ENCODE results near the gene PARD6G. TPM values are rescaled to one million over a fixed set of nuclear protein-coding genes. Genes with fewer than 3 reads are reported as not detected.
"Not testable (repeated sequence)": the region's sequence is repeated elsewhere in the genome, so short reads cannot be mapped to it uniquely, and the experiment has no call there.

The PARD6G gene
- total RNA-seq, 1 donor from 2014 or later, result 4.1 TPM

DNA sequence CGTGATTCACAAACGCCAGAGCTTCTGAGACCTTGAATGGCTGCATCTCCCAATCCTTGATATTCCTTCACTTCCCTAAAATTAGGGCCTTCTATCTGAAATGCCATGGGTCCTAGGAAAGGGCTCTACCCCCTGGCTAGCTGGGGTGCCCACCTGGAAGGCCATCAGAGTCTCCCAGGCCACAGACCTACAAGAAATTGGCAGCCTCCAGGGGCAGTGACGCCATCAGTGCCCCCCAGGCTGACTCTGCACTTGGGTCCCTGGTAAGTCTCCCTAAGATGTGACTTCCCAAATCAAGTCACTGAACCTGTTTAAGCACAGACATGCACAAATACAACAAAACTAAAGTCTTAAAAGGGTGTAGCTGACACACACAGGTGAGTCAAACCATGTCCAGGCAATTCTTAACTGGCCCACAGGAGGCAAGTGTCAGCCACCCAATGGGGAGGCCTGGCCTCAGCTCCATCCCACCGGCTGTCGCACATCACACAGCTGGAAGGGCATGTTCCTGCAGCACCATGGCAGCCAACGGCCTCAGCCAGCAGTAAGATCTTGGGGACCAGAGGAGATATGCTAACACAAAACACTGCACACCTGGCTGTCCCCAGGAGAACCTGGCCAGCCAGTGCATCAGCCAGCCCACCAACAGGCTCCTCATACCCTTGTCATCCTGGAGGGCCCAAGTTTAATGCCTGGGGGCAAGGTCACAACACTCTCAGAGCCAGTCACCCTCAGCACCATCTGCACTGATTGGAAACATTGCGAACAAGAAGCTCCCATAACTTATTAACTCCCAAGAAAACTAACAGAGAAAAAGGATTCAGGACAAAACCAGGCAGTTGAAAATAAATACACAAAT lies 5.2 kb downstream of the PARD6G start:
- DNase-seq (ENCODE audit: low spot score), result no peak

DNA sequence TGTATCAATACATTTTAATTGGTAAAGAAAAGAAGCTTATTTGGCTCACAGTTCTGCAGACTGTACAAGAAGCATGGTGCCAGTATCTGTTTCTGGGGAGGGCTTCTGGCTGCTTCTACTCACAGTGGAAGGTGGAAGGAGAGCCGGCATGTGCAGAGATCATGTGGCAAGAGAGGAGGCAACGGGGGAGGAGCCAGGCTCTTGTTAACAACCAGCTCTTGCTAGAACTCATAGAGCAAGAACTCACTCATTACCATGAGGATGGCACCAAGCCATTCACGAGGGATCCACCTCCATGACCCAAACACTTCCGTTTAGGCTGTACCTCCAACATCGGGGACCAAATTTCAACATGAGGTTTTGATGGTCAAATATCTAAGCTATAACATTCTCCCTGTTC lies 7.5 kb downstream of the PARD6G start:
- no peak for DNase-seq (ENCODE audit: low spot score)

DNA sequence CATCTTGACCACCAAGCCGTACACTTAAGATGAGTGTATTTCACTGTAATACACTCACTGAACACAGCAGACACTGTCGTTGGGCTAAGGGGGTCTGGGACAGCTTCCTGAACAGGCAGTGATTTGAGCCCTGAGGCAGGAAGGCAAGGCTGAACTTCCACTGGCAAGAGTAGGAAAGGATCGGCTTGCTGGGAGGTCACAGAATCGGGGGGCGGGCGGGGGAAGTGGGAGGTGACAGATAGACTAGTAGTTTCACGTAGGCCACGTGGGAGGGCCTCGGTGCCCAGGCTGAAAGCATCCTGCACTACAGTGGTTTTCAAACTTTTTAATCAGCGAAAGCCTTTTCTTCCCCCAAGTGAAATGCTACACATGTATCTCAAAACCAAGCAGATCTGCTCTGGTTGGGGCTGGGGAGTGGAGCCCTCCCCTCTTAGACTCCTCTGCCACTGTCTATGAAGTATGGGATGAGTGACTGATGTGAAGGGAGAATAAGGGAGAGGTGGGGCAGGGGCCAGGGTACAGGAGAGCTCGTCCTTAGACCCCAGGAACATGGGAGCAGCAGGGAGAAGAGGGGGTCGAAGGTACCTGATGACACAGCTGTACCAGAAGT lies 8.6 kb downstream of the PARD6G start:
- DNase-seq (ENCODE audit: low spot score), result no peak

DNA sequence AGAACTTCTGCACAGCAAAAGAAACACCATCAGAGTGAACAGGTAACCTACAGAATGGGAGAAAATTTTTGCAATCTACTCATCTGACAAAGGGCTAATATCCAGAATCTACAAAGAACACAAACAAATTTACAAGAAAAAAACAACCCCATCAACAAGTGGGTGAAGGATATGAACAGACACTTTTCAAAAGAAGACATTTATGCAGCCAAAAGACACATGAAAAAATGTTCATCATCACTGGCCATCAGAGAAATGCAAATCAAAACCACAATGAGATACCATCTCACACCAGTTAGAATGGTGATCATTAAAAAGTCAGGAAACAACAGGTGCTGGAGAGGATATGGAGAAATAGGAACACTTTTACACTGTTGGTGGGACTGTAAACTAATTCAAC lies 9.8 kb downstream of the PARD6G start:
- not testable (repeated sequence) for DNase-seq (ENCODE audit: low spot score)

DNA sequence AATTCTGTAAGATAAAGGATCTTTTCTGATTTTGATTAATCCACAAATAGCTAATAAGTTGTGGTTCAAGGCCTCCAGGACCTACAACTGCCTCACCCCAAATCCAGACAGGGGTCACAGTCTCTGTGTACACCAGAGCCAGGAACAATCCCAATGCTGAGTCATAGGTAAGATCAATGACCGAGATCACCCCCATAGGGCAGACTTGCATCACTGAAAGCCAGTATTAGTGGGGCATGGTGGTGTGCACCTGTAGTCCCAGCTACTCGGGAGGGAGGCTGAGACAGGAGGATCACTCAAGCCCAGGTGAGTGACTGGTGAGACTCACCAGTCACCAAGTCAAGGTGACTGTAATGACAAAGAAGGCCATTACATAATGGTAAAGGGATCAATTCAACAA lies 12.9 kb downstream of the PARD6G start:
- DNase-seq (ENCODE audit: low spot score), result no peak

DNA sequence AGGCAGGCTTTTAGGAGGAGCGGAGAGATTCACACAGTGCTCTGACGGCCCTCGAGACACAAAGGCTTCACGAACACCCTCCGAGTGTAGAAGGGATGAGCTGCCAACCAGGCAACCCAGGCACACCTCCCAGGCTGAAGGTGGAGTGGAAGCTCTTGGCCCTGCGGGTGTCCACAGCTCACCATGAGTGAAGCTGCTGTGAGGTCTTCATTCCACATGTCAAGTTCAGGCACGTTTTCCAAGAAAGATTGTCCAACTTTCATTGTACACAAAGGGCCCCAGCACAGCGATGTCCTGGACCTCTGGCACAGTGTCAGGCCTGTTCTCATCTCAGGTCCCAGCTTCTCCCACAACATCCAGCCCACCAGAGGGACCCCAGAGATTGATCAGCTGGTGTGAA lies 13.4 kb downstream of the PARD6G start:
- no peak for DNase-seq (ENCODE audit: low spot score)

DNA sequence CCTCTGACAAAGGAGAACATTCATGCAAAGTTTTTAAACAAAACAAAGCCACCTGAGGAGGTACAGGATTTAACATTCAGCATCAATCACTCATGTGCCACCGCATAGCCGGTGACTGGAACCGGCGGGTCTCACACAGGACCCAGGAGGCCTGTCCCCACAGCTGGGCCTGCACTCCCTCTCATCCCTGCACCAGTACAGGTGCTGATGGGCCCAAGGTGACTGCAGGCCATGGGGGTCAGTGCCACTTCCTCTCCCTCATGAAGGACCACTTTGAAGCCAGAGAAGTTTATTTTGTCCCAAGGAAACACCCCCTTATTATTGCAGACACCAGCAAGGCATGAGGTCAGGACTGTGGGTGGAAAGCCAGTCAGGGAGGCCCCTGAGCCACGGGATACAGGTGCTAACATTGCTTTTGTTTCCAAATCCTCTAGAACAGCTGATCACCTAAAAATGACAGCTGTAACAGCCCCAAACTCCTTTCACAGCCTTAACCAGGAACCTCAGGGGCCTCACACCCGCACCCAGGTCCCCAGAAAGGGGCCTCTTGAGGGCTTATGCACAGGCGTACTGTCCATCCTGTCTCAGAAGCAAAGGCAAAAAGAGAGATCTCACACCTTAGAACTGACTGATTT lies 14.0 kb downstream of the PARD6G start:
- no peak for DNase-seq (ENCODE audit: low spot score)

DNA sequence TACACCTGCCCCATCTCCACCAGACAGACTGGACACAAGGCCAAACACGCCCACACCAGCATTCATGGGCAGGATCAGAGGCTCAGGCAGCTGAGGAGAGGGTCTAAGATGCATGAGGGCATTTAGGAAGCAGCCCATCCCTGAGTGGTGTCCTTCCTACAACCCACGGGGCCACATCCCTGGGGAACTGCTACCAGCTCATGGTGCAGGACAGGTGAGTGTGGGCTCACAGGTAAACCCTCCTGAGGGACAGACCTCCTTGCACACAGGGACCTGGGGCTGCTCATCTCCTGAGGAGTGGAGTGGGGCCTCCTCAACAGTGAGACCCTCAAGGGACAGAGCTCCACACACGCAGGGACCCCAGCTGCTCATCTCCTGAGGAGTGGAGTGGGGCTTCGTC lies 14.6 kb downstream of the PARD6G start:
- DNase-seq (ENCODE audit: low spot score), result no peak

DNA sequence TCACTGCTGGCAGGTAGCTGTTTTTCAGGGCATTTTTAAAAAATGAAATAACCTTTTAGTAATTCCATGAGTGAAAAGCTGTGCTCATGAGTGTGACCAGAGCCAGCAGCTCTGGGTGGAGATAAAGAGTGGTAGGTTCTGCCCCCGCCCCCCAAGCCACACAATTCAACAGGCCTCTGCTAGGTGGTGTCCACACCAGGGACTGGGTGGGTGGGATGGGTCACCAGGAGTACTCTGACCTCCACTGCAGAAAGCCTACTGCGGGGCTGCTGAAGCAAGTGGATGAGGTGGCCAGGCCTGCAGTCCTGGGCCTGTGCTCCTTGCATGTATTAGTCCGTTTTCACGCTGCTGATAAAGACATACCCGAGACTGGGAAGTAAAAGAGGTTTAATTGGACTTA lies 15.3 kb downstream of the PARD6G start:
- no peak for DNase-seq (ENCODE audit: low spot score)

DNA sequence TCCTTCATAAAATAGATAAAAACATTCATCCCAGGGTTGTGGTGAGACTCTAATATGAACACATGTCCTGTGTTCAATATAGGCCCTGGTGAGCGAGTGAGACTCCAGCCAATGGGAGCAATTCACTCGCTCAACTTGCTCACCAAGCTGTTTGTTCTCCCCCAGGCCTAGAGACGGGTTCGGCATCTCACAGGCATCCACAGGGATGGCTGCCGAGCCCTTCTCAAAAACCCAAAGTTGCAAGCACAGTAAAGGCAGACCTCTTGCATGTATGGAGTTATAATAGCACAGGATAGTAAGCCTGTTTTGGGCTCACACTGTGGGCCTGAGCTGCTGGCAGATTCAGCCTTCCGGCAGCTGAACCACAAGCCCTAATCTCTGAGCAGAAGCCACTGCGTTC lies 15.7 kb downstream of the PARD6G start:
- no peak for DNase-seq (ENCODE audit: low spot score)

DNA sequence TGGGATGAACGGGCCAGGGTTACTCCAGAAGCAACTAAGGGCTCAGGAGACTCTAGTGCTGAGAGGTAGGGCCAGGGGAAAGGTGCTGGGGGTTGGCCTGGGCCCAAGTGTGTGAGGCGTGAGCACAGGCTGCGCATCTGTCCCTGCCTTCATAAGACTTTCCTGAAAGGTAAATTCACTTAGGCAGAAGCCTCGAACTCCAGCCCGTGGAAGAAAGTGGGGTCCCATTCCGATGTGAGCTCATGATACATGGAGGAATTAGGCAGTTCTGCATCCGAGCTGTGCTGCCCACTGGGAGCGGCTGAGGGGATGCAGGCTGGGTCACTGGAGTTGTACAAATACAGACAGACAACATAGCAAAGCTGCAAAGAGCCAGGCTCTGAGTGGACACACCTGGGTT lies 16.2 kb downstream of the PARD6G start:
- no peak for DNase-seq (ENCODE audit: low spot score)

DNA sequence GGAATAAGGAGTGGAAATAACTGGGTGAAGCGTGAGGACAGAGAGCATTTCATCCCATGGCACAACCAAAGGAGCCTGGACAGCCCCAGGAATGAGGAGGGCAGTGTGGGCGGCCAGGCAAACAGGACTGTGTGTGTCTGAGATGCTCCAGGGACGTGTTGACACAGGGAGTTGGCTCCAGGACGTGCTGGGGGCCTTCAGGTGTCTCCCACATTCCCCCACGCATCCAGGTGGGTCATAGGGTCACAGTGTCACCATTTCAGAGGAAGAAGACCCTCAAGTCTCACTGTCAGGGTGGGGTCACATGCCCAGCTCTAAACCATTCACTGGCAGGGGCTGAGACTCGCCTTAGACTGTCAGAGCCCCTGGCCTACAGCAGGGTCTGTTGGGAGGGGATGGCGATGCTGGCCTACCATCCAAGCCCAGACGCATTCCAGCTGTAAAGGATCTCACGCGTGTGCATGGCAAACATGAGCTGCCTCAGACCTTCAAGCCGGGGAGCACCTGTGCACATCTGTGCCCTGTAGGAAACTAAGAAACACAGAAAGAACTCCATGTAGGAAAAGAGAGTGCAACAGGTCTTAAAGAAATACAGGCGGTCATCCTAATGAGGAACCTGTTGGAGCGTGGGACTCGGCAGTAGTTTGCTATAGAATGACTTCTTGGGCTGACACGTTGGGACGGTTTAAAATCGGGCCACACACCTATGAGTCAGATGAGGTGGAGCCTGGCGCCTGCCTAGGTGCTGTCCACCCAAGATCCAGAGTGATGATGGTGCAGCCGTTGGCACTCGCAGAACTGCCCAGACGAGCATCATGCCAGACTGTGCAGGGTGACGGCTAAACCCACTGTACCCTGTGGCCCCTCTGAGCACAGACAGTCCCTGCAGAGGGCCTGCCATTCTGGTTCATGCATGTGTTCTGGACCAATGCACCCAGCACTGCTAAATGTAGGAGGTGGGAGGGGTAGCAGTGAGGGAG lies 17.3 kb downstream of the PARD6G start:
- DNase-seq (ENCODE audit: low spot score), result no peak

DNA sequence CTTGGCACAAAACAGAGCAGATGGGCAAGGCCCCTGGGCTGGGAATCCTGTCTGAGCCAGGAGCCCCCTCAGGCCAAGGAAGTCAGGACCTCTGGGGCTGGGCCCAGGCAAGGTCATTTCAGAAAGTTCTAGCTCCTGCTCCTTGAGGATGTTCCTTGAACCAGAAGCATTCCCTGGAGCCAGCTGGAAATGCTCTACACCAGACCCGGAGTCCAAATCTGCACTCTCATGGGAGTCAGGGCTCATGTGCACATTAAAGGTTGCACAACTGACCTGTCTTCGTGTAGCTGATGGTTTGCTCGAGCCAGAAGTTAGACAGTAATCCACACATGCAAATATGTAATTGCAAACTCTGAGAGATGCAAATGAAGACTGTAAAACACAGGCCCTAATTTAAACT lies 18.0 kb downstream of the PARD6G start:
- DNase-seq (ENCODE audit: low spot score), result no peak

DNA sequence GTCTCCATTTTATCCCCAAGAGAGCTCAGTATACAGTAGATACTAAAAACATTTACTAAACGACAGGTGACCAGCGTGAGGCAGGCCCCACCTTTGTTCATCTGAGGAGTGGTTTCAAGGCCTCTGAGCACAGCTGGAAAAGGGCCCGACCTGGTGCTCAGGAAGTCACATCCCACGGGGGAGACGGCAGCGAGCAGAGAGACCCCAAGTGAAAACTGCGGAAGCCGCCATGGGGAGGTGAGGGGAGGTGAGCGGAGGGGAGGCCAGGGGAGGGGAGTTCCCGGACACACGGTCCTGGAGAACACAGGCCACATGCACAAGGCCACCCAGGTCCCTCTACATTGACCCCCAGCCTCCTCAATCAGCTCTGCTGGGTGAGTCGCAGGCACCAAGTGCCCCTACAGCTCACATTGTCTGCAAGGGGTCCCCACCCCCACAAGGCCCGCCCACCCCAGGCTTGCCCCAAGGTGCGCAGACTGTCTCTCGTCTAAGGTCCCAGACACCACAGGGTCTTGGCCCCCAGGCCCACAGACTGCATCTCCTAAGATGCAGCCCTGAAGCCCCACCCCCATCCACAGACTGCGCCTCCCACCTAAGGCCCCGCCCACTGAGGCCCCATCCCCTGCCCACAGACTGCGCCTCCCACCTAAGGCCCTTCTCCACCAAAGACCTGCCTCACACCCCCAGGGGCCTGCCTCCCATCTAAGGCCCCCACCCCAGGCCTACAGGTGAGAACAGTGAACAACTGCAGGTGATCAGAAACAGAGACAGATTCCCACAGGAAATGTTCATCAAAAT lies 19.1 kb downstream of the PARD6G start:
- no peak for DNase-seq (ENCODE audit: low spot score)

DNA sequence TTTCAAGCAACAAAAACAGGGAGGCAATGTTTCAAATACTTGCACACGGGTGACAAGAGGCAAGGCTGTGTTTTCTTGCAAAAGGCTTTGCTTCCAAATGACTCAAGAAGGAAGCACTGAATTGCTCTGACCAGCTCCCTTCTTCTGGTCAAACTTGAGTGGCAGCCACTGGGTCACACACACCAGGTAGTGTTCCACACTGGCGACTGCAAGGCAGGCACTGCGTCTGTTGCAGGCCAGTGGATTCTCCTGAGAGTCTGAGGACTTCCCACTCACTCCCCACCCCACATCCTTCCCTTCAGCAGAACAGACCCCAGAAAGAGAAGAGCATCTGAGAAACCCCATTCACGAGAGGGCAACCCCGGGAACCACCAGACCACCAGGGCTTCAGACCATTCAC lies 19.8 kb downstream of the PARD6G start:
- DNase-seq (ENCODE audit: low spot score), result no peak

DNA sequence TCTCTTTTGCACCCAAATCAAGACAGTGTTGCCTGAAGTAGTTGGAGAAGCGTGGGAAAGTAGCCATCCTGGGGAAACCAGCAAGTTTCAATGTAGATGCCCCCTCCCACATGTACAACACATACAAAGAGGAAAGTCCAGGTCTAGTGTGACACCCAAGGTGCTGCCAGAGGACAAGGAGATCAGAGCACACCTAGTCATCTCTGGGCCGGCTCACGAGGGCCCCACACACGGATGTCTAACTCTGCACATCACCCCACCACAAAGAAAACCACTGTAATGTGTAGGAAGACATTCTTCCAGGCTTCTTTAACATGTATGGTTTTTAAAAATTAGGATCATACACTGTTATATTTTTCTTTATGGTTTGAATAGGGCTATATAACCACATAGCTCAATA lies 21.6 kb downstream of the PARD6G start:
- DNase-seq (ENCODE audit: low spot score), result no peak

DNA sequence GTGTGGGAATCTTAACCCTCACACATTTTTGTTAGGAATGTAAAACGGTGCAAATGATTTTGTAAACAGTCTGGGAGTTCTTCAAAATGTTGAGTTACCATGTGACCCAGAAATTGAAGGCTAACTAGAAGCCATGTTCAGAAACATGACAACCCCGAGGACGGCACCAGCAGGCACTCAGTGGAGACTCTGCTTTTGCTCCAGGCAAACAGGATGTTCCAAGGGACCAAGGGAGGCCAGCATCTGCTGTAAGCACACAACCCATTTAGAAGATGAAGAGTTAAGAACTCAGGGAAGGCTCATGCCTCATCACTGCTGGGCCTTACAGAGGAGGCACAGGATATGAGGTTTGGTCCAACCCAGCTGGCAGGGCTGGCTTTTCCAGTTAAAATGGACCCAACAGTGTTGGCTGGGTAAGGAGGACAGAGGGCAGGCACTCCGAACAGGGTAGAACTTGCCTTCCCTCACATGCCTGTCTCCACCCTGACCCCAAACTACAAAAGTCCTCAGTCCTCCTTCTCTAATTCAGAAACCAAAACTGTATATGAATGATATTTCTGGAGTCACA lies 23.6 kb downstream of the PARD6G start:
- DNase-seq (ENCODE audit: low spot score), result no peak

DNA sequence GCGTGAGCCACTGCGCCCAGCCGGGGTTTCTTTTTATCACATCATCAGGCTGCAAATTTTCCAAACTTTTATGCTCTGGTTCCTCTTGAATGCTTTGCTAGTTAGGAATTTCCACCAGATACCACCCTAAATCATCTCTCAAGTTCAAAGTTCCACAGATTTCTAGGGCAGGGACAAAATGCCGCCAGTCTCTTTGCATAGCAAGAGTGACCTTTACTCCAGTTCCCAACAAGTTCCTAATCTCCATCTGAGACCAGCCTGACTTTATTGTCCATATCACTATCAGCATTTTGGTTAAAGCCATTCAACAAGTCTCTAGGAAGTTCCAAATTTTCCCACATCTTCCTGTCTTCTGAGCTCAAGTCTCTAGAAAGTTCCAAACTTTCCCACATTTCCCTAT lies 27.8 kb downstream of the PARD6G start:
- not testable (repeated sequence) for DNase-seq (ENCODE audit: low spot score)

DNA sequence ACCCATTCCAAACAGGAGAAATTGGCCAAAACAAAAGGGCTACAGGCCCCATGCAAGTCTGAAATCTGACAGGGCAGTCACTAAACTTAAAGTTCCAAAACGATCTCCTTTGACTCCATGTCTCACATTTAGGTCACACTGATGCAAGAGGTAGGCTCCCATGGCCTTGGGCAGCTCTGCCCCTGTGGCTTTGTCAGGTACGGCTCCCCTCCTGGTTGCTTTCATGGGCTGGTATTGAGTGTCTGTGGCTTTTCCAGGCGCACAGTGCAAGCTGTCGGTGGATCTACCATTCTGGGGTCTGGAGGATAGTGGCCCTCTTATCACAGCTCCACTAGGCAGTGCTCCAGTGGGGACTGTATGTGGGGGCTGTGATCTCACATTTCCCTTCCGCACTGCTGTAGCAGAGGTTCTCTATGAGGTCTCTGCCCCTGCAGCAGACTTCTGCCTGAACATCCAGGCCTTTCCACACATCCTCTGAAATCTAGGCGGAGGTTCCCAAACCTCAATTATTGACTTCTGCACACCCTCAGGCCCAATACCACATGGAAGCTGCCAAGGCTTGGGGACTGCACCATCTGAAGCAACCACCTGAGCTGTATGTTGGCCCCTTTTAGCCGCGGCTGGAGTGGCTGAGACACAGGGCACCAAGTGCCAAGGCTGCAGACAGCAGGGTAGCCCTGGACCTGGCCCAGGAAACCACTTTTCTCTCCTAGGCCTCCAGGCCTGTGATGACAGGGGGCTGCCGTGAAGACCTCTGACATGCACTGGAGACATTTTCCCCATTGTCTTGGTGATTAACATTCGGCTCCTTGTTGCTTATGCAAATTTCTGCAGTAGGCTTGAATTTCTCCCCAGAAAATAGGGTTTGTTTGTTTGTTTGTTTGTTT lies 28.7 kb downstream of the PARD6G start:
- DNase-seq (ENCODE audit: low spot score), result no peak

DNA sequence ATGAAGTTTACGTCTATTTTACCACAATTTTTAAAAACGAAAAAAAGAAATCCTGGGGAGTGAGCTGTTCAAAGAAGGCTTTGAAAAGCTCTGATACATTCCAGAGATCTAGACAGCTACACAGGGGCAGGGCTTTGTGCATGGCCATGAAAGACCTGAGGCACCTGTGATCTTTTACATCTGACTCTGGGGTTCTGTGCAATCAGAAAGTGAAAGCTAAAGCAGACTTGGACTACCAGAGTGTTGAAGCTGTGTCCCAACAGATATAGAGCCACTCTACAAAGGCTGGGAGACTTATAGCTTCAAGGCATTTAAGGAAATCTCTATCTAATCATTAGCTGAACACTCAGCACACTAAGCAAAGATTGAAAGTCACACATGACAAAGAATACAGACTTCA lies 34.1 kb downstream of the PARD6G start:
- DNase-seq (ENCODE audit: low spot score), result no peak

All from mucosa of gallbladder (tissue), 1 donor.